ENCODE measurements around the gene ZNF483. TPM values are rescaled to one million over a fixed set of nuclear protein-coding genes. Genes with fewer than 3 reads are reported as not detected.
"Not testable (repeated sequence)": the region's sequence is repeated elsewhere in the genome, so short reads cannot be mapped to it uniquely, and the experiment has no call there.

ZNF483 gene
- total RNA-seq, 6 experiments from 2014 or later: 0.33 to 0.94 (median 0.84) TPM

DNA sequence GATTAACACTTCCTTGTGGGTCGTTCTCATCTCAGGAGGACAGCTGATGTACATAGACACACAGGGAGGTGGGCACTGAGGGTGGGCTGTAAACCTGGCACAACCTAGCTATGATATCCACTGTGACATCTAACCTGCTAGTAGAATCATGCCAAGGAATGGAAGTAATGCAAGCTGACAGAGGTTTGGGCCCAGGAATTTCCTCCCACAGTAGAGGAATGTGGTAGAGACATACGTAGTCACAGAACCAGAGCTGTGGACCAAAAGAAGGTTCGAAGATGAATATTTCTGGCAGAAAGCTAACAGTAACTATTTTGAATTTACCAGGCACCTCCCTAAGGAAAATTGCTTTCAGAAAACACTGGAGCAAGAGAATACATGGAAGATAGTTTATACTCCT, 90.9 kb downstream of the ZNF483 start:
- Mint-ChIP-seq H3K36me3 (ENCODE audit: low read depth) (no peaks in the 10 kb centered on the region), H3K27ac (no peak overlapping the region), H3K4me3 (no peak overlapping the region), H3K4me1 (ENCODE audit: low read depth) (peaks cover 16% of the 10 kb centered on the region), H3K27me3 (ENCODE audit: insufficient read depth) (peaks cover 21% of the 10 kb centered on the region), H3K9me3 (no peaks in the 10 kb centered on the region)
- TF ChIP-seq, protein P1, sequence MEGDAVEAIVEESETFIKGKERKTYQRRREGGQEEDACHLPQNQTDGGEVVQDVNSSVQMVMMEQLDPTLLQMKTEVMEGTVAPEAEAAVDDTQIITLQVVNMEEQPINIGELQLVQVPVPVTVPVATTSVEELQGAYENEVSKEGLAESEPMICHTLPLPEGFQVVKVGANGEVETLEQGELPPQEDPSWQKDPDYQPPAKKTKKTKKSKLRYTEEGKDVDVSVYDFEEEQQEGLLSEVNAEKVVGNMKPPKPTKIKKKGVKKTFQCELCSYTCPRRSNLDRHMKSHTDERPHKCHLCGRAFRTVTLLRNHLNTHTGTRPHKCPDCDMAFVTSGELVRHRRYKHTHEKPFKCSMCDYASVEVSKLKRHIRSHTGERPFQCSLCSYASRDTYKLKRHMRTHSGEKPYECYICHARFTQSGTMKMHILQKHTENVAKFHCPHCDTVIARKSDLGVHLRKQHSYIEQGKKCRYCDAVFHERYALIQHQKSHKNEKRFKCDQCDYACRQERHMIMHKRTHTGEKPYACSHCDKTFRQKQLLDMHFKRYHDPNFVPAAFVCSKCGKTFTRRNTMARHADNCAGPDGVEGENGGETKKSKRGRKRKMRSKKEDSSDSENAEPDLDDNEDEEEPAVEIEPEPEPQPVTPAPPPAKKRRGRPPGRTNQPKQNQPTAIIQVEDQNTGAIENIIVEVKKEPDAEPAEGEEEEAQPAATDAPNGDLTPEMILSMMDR (IDR thresholded peaks at IDR 0.05): no peak
- DNase-seq: no peak

DNA sequence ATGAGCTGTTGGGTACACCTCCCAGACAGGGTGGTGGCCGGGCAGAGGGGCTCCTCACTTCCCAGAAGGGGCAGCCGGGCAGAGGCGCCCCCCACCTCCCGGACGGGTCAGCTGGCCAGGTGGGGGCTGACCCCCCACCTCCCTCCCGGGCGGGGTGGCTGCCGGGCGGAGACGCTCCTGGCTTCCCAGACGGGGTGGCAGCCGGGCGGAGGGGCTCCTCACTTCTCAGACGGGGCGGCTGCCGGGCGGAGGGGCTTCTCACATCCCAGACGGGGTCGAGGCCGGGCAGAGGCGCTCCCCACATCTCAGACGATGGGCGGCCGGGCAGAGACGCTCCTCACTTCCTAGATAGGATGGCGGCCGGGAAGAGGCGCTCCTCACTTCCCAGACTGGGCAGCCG, 92.4 kb downstream of the ZNF483 start:
- not testable (repeated sequence) for H3K36me3 Mint-ChIP-seq (ENCODE audit: low read depth); H3K4me3 Mint-ChIP-seq; DNase-seq; H3K9me3 Mint-ChIP-seq; H3K27ac Mint-ChIP-seq
- H3K27me3 Mint-ChIP-seq (ENCODE audit: insufficient read depth): peaks cover 12% of the 10 kb centered on the region
- H3K4me1 Mint-ChIP-seq (ENCODE audit: low read depth): peaks cover 24% of the 10 kb centered on the region

DNA sequence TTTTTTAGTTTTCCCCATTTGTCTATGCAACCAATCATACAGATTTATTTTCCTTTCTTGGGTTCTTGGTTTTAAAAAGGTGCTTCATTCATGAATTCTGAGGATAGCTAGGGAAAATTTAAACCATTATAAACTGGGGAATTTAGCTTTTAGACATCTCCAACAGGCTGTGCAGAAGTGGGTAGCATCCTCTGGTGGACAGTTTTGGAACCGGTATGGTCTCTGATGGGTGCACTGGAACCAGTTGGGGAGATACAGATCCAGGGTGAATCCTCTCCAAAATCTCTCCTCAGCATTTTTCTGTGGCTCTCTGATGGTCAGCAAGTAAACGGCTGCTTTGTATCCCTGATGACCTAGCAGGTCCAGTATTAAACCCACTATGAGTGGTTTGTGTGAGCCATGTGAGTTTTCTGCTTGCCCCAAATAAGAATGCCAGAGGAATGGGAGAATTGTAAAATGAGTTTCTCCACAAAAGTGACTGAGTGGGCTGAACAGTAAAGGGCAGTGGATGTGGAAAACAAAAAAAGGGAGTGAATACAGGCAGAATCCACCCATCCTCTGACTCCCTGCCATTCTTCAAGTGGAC, 97.0 kb downstream of the ZNF483 start:
- H3K4me1 Mint-ChIP-seq (ENCODE audit: low read depth): peaks cover 23% of the 10 kb centered on the region
- H3K36me3 Mint-ChIP-seq (ENCODE audit: low read depth): no peaks in the 10 kb centered on the region
- H3K27me3 Mint-ChIP-seq (ENCODE audit: insufficient read depth): peaks cover 2% of the 10 kb centered on the region; the same call in 1 of the 2 replicates
- 0 out of 2 replicates have a peak overlapping the region, but pooled peaks have one; percentile 11 for H3K4me3 Mint-ChIP-seq
- no peaks in the 10 kb centered on the region for H3K9me3 Mint-ChIP-seq
- H3K27ac Mint-ChIP-seq: peak overlapping the region; percentile 46; the same call in 1 of the 2 replicates
- TF ChIP-seq, protein P1 (IDR thresholded peaks at IDR 0.05): peak; percentile 86
- DNase-seq: peak; percentile 33

DNA sequence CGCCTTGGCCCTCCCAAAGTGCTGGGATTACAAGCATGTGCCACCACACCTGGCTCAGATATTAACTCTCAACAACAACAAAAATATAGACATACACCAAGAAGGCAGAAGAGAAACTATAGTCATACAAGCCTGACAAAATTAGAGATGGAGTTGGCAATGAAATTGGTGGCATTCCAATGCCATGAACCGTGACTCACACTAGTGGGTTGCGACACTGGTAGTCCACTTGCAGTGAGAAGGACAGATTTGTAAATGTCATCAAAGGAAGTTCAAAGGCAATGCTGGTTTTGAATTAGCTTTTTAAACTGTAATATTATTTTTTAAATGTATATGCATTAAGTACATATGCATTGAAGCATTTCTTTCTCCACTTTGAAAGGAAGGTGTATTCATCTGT, 97.6 kb downstream of the ZNF483 start:
- peak; percentile 80 for DNase-seq
- Mint-ChIP-seq H3K27me3 (ENCODE audit: insufficient read depth) (peaks cover 2% of the 10 kb centered on the region; the same call in 1 of the 2 replicates), H3K27ac (peak overlapping the region; percentile 49; the same call in 1 of the 2 replicates), H3K4me3 (0 out of 2 replicates have a peak overlapping the region, but pooled peaks have one; percentile 11), H3K4me1 (ENCODE audit: low read depth) (peaks cover 23% of the 10 kb centered on the region), H3K9me3 (no peaks in the 10 kb centered on the region), H3K36me3 (ENCODE audit: low read depth) (no peaks in the 10 kb centered on the region)
- TF ChIP-seq, protein P1 (IDR thresholded peaks at IDR 0.05): no peak

Other genes starting within 250 kb of the ZNF483 start
- not detected for gene OR2K2, start 195.0 kb upstream of the ZNF483 start, total RNA-seq (2021; fragmentation: NEBNext Ultra II Directional; extraction: Animal tissue kit (Norgen Biotek cat#: 25700))
- 10 to 100 TPM; 69.8 to 87.7 (median 77.6) TPM for gene ECPAS, start 40.8 kb upstream of the ZNF483 start, total RNA-seq (2021; fragmentation: NEBNext Ultra II Directional; extraction: Animal tissue kit (Norgen Biotek cat#: 25700))
- gene PTGR1, start 74.5 kb downstream of the ZNF483 start, total RNA-seq (2021; fragmentation: NEBNext Ultra II Directional; extraction: Animal tissue kit (Norgen Biotek cat#: 25700)): 10 to 100 TPM; 50.3 to 86.6 (median 82.4) TPM
- gene DNAJC25, start 106.2 kb downstream of the ZNF483 start, total RNA-seq (2021; fragmentation: NEBNext Ultra II Directional; extraction: Animal tissue kit (Norgen Biotek cat#: 25700)): 10 to 100 TPM in 4 of 6 experiments, 1 to 10 TPM in 2; 9.6 to 11.5 (median 10.3) TPM
- 10 to 100 TPM; 60.5 to 72.7 (median 66.0) TPM for gene GNG10, start 136.4 kb downstream of the ZNF483 start, total RNA-seq (2021; fragmentation: NEBNext Ultra II Directional; extraction: Animal tissue kit (Norgen Biotek cat#: 25700))

All from HFFc6 (cell line).